Measurements from ENCODE around the gene CD200R1L.
A peak's percentile ranks its signal among the peaks of the same experiment; 100 is the strongest.

The CD200R1L gene, protein sequence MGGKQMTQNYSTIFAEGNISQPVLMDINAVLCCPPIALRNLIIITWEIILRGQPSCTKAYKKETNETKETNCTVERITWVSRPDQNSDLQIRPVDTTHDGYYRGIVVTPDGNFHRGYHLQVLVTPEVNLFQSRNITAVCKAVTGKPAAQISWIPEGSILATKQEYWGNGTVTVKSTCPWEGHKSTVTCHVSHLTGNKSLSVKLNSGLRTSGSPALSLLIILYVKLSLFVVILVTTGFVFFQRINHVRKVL

GRCh38 chr3:112846764-112847163 lies at the start of gene CD200R1L:
Gene CD200R1L, minus strand, starts transcription at chr3:112846864. Its CDS starts 17,497 bp downstream, at chr3:112829367.
- H3K4me1 ChIP-seq (ENCODE audit: control insufficient read depth, insufficient read depth, low read length): no peaks in the 10 kb centered on the region
- peaks cover 8% of the 10 kb centered on the region; the same call in 1 of the 2 replicates for H3K9me3 ChIP-seq (ENCODE audit: control insufficient read depth, insufficient read depth, low read length)
- H3K27me3 ChIP-seq (ENCODE audit: control insufficient read depth, insufficient read depth, low read length): no peaks in the 10 kb centered on the region
- H3K9ac ChIP-seq (ENCODE audit: low read depth, low read length): no peak within 1 kb of the TSS
- no peak within 1 kb of the TSS for H3K27ac ChIP-seq (ENCODE audit: low read depth, low read length)
- H3K36me3 ChIP-seq (ENCODE audit: control insufficient read depth, insufficient read depth, low read length): no peaks in the 10 kb centered on the region
- H3K4me3 ChIP-seq (ENCODE audit: low read depth, low read length): no peak within 1 kb of the TSS

DNA sequence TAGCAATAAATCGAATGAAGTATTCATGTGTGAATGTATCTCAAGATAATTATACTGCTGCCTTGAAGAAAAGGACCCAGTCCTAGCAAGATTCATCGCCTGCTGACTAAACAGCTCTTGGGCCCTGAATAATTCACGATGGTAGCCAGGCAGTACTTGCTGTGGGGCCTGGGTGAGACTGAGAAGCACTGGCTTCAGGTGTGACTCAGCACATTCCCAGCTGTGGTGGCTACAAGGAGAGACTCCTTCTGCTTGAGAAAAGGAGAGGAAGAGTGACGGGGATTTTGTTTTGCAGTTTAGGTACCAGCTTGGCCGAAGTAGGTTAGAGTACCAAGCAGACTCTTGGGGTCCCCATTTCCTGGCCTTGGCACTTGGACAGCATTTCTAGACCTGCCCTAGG lies 47.6 kb upstream of the CD200R1L start:
- no peak overlapping the region for H3K4me3 ChIP-seq (ENCODE audit: low read depth, low read length)
- H3K9me3 ChIP-seq (ENCODE audit: control insufficient read depth, insufficient read depth, low read length): no peaks in the 10 kb centered on the region
- peaks cover 47% of the 10 kb centered on the region for H3K4me1 ChIP-seq (ENCODE audit: control insufficient read depth, insufficient read depth, low read length)
- H3K9ac ChIP-seq (ENCODE audit: low read depth, low read length): no peak overlapping the region
- H3K36me3 ChIP-seq (ENCODE audit: control insufficient read depth, insufficient read depth, low read length): no peaks in the 10 kb centered on the region
- H3K27me3 ChIP-seq (ENCODE audit: control insufficient read depth, insufficient read depth, low read length): no peaks in the 10 kb centered on the region
- peak overlapping the region; percentile 53 for H3K27ac ChIP-seq (ENCODE audit: low read depth, low read length)

DNA sequence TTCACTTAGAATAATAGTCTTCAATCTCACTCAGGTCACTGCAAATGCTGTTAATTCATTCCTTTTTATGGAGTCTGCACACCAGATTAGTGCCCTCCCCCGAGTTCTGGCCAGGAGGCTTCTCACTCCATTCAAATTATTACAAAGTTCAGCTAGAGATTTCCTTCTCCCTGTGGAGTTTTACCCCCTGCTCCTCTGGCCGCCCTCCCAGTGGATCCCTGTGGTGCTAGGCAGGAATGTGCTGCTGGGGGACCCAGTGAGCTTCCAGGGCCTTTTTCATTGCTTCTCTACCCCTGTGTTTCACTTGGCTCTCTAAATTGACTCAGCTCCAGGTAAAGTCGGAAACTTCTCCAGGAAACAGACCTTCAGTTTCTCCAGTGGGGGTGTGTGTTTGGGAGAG lies 42.7 kb upstream of the CD200R1L start:
- no peak overlapping the region for H3K9ac ChIP-seq (ENCODE audit: low read depth, low read length)
- no peaks in the 10 kb centered on the region for H3K9me3 ChIP-seq (ENCODE audit: control insufficient read depth, insufficient read depth, low read length)
- H3K4me1 ChIP-seq (ENCODE audit: control insufficient read depth, insufficient read depth, low read length): peaks cover 22% of the 10 kb centered on the region
- H3K27ac ChIP-seq (ENCODE audit: low read depth, low read length): peak overlapping the region; percentile 45
- H3K27me3 ChIP-seq (ENCODE audit: control insufficient read depth, insufficient read depth, low read length): no peaks in the 10 kb centered on the region
- H3K4me3 ChIP-seq (ENCODE audit: low read depth, low read length): no peak overlapping the region
- no peaks in the 10 kb centered on the region for H3K36me3 ChIP-seq (ENCODE audit: control insufficient read depth, insufficient read depth, low read length)

DNA sequence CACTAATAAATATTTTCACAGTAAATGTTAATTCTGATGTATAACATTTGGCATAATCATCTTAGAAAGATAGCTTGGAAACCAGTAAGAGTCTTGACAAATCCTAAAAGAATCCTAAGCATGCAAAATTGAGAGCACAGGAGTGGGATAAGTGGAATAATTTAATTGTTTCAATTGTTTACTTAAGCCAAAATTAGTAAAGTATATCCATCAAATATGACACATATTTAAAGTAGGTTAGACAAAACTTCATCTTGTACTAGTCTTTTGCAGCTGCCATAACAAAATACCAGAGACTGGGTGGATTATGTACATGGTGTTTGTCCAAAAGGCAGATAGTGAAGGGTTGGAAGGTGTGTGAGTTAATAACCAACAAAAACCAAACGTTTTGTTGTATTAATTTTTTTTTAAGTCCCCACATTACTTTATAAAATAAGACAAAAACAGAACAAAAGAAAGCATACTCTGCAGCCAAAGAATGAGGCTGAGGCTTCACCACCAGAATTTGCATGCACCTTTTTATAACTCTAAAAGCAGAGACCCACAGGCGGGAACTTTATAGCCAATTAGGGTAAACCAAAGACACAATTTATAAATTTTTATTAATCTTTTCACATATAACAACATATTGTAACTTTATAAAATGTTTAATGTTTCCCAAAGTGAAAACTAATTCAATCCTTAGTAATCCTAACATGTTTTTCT lies 41.9 kb upstream of the CD200R1L start:
- peaks cover 15% of the 10 kb centered on the region for H3K4me1 ChIP-seq (ENCODE audit: control insufficient read depth, insufficient read depth, low read length)
- no peaks in the 10 kb centered on the region for H3K36me3 ChIP-seq (ENCODE audit: control insufficient read depth, insufficient read depth, low read length)
- H3K27ac ChIP-seq (ENCODE audit: low read depth, low read length): no peak overlapping the region
- no peaks in the 10 kb centered on the region for H3K27me3 ChIP-seq (ENCODE audit: control insufficient read depth, insufficient read depth, low read length)
- no peak overlapping the region for H3K4me3 ChIP-seq (ENCODE audit: low read depth, low read length)
- no peak overlapping the region for H3K9ac ChIP-seq (ENCODE audit: low read depth, low read length)
- H3K9me3 ChIP-seq (ENCODE audit: control insufficient read depth, insufficient read depth, low read length): no peaks in the 10 kb centered on the region

- no peaks in the 10 kb centered on the region for H3K27me3 ChIP-seq (ENCODE audit: control insufficient read depth, insufficient read depth, low read length)
These were observed 38.1 kb upstream of the CD200R1L start for GRCh38 chr3:112884678-112885290.

DNA sequence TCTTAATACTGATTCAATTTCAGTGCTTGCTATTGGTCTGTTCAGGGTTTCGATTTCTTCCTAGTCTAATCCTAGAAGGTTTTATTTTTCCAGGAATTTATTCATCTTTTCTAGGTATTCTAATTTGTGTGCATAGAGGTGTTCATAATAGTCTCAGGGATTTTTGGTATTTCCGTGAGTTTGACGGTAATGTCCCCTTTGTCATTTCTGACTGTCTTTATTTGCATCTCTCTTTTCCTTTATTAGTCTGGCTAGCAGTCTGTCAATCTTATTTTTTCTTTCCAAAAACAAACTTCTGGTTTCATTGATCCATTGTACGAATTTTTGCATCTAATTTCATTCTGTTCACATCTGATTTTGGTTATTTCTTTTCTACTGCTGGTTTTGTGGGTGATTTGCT lies 35.2 kb upstream of the CD200R1L start:
- Histone ChIP-seq H3K4me3 (ENCODE audit: low read depth, low read length) (no peak overlapping the region), H3K4me1 (ENCODE audit: control insufficient read depth, insufficient read depth, low read length) (no peaks in the 10 kb centered on the region), H3K36me3 (ENCODE audit: control insufficient read depth, insufficient read depth, low read length) (no peaks in the 10 kb centered on the region), H3K9ac (ENCODE audit: low read depth, low read length) (no peak overlapping the region), H3K9me3 (ENCODE audit: control insufficient read depth, insufficient read depth, low read length) (no peaks in the 10 kb centered on the region), H3K27me3 (ENCODE audit: control insufficient read depth, insufficient read depth, low read length) (no peaks in the 10 kb centered on the region), H3K27ac (ENCODE audit: low read depth, low read length) (no peak overlapping the region)

More at GRCh38 chr3:112884678-112885290, 38.1 kb upstream of the CD200R1L start:
- no peaks in the 10 kb centered on the region for H3K9me3 ChIP-seq (ENCODE audit: control insufficient read depth, insufficient read depth, low read length)
- no peak overlapping the region for H3K9ac ChIP-seq (ENCODE audit: low read depth, low read length)
- no peaks in the 10 kb centered on the region for H3K36me3 ChIP-seq (ENCODE audit: control insufficient read depth, insufficient read depth, low read length)
- peaks cover 12% of the 10 kb centered on the region for H3K4me1 ChIP-seq (ENCODE audit: control insufficient read depth, insufficient read depth, low read length)
- no peak overlapping the region for H3K4me3 ChIP-seq (ENCODE audit: low read depth, low read length)
- no peak overlapping the region for H3K27ac ChIP-seq (ENCODE audit: low read depth, low read length)

GRCh38 chr3:112875561-112875960 lies 28.9 kb upstream of the CD200R1L start:
- Histone ChIP-seq H3K4me3 (ENCODE audit: low read depth, low read length) (no peak overlapping the region), H3K36me3 (ENCODE audit: control insufficient read depth, insufficient read depth, low read length) (no peaks in the 10 kb centered on the region), H3K4me1 (ENCODE audit: control insufficient read depth, insufficient read depth, low read length) (peaks cover 12% of the 10 kb centered on the region; the same call in 1 of the 2 replicates), H3K9me3 (ENCODE audit: control insufficient read depth, insufficient read depth, low read length) (no peaks in the 10 kb centered on the region), H3K27me3 (ENCODE audit: control insufficient read depth, insufficient read depth, low read length) (no peaks in the 10 kb centered on the region), H3K27ac (ENCODE audit: low read depth, low read length) (no peak overlapping the region), H3K9ac (ENCODE audit: low read depth, low read length) (no peak overlapping the region)

GRCh38 chr3:112874725-112875124 lies 28.1 kb upstream of the CD200R1L start:
- Histone ChIP-seq H3K4me3 (ENCODE audit: low read depth, low read length) (no peak overlapping the region), H3K36me3 (ENCODE audit: control insufficient read depth, insufficient read depth, low read length) (no peaks in the 10 kb centered on the region), H3K27me3 (ENCODE audit: control insufficient read depth, insufficient read depth, low read length) (no peaks in the 10 kb centered on the region), H3K9ac (ENCODE audit: low read depth, low read length) (no peak overlapping the region), H3K9me3 (ENCODE audit: control insufficient read depth, insufficient read depth, low read length) (no peaks in the 10 kb centered on the region), H3K4me1 (ENCODE audit: control insufficient read depth, insufficient read depth, low read length) (peaks cover 12% of the 10 kb centered on the region; the same call in 1 of the 2 replicates), H3K27ac (ENCODE audit: low read depth, low read length) (no peak overlapping the region)

DNA sequence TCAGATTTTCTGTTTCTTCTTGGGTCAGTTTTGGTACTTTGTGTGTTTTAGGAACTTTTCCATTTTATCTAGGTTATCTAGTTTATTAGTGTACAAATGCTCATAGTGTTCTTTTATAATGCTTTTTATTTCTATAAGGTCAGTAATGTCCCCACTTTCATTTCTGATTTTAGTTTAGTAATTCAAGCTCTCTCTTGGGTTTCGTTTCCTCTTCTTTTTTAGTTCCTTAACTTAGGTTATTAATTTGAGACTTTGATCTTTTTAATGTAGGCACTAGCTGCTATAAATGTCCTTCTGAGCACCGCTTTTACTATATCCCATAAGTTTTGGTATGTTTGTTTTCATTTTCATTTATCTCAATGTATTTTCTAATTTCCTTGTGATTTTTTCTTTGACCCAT lies 27.0 kb upstream of the CD200R1L start:
- no peaks in the 10 kb centered on the region for H3K36me3 ChIP-seq (ENCODE audit: control insufficient read depth, insufficient read depth, low read length)
- H3K9me3 ChIP-seq (ENCODE audit: control insufficient read depth, insufficient read depth, low read length): no peaks in the 10 kb centered on the region
- H3K27me3 ChIP-seq (ENCODE audit: control insufficient read depth, insufficient read depth, low read length): no peaks in the 10 kb centered on the region
- no peak overlapping the region for H3K9ac ChIP-seq (ENCODE audit: low read depth, low read length)
- H3K4me1 ChIP-seq (ENCODE audit: control insufficient read depth, insufficient read depth, low read length): peaks cover 12% of the 10 kb centered on the region; the same call in 1 of the 2 replicates
- no peak overlapping the region for H3K27ac ChIP-seq (ENCODE audit: low read depth, low read length)
- H3K4me3 ChIP-seq (ENCODE audit: low read depth, low read length): no peak overlapping the region

DNA sequence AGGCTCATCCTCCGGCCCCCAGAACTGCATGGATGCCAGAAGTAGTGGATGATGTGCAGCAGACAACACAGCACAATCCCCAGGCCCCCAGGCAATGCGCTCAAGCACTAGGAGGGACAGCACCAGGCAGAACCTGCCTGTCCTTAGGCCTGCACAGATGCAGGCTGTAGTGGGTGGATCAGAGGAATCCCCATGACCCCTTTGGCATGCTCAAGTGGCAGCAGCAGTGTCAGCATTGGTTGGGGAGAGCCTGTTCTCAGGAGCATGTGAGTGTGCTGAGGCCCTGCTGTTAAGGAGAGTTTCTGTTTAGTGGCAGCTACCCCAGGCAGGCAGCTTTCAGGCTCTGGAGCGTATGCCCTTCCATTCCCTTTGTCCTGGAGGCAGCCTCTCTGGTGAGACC lies 25.1 kb upstream of the CD200R1L start:
- peaks cover 12% of the 10 kb centered on the region; the same call in 1 of the 2 replicates for H3K4me1 ChIP-seq (ENCODE audit: control insufficient read depth, insufficient read depth, low read length)
- no peaks in the 10 kb centered on the region for H3K9me3 ChIP-seq (ENCODE audit: control insufficient read depth, insufficient read depth, low read length)
- H3K27ac ChIP-seq (ENCODE audit: low read depth, low read length): no peak overlapping the region
- H3K4me3 ChIP-seq (ENCODE audit: low read depth, low read length): no peak overlapping the region
- no peaks in the 10 kb centered on the region for H3K27me3 ChIP-seq (ENCODE audit: control insufficient read depth, insufficient read depth, low read length)
- H3K36me3 ChIP-seq (ENCODE audit: control insufficient read depth, insufficient read depth, low read length): no peaks in the 10 kb centered on the region
- H3K9ac ChIP-seq (ENCODE audit: low read depth, low read length): no peak overlapping the region

- no peak overlapping the region for H3K9ac ChIP-seq (ENCODE audit: low read depth, low read length)
- H3K27me3 ChIP-seq (ENCODE audit: control insufficient read depth, insufficient read depth, low read length): no peaks in the 10 kb centered on the region
- no peaks in the 10 kb centered on the region for H3K36me3 ChIP-seq (ENCODE audit: control insufficient read depth, insufficient read depth, low read length)
- no peak overlapping the region for H3K27ac ChIP-seq (ENCODE audit: low read depth, low read length)
- no peak overlapping the region for H3K4me3 ChIP-seq (ENCODE audit: low read depth, low read length)
- H3K4me1 ChIP-seq (ENCODE audit: control insufficient read depth, insufficient read depth, low read length): no peaks in the 10 kb centered on the region
- H3K9me3 ChIP-seq (ENCODE audit: control insufficient read depth, insufficient read depth, low read length): no peaks in the 10 kb centered on the region
These were observed 19.1 kb upstream of the CD200R1L start for GRCh38 chr3:112865757-112866156.

Data from HUES48 (cell line).